ENCODE results near the gene PCGF6. TPM values are rescaled to one million over a fixed set of nuclear protein-coding genes. Genes with fewer than 3 reads are reported as not detected.

The PCGF6 gene
- total RNA-seq, 4 donors from 2014 or later, result 5.8 to 10.8 (median 9.6) TPM

DNA sequence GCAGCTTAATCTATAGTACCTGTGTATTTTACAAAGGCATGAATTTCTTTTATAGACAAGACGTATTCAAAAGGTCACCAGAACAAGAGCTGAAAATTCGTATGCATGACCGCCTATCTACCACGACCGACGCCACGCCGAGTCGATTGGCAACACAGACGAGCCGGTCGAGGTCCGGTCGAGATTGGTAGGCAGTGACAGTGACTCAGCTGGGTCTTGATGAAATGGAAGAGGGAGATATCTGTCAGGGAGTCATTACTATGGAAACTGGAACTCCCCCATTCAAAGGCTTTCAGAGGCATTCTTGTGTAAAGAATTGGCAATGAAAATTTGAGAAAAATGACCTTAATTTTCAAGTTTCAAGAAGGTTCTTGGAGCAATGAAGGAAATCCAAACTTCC lies 43.2 kb upstream of the PCGF6 start:
- Histone ChIP-seq H3K4me1 (peaks cover 20 to 21% of the 10 kb centered on the region in 2 donors), H3K4me3 (replicated peaks in 1 of 3) (no peak overlapping the region), H3K9me3 (no peaks in the 10 kb centered on the region), H3K27ac (no peak overlapping the region), H3K36me3 (peaks cover 25 to 30% of the 10 kb centered on the region in 2 donors), H3K27me3 (no peaks in the 10 kb centered on the region)
- intact Hi-C loops (cut with DNase I), result no loop called here
- 92% methylated on average over 14 of the region's 14 CpGs for WGBS, 2 donors
- DNase-seq, result no peak
- TF ChIP-seq POLR2A (IDR thresholded peaks at IDR 0.05), result no peak
- TF ChIP-seq, protein P1, sequence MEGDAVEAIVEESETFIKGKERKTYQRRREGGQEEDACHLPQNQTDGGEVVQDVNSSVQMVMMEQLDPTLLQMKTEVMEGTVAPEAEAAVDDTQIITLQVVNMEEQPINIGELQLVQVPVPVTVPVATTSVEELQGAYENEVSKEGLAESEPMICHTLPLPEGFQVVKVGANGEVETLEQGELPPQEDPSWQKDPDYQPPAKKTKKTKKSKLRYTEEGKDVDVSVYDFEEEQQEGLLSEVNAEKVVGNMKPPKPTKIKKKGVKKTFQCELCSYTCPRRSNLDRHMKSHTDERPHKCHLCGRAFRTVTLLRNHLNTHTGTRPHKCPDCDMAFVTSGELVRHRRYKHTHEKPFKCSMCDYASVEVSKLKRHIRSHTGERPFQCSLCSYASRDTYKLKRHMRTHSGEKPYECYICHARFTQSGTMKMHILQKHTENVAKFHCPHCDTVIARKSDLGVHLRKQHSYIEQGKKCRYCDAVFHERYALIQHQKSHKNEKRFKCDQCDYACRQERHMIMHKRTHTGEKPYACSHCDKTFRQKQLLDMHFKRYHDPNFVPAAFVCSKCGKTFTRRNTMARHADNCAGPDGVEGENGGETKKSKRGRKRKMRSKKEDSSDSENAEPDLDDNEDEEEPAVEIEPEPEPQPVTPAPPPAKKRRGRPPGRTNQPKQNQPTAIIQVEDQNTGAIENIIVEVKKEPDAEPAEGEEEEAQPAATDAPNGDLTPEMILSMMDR (IDR thresholded peaks at IDR 0.05), result no peak

DNA sequence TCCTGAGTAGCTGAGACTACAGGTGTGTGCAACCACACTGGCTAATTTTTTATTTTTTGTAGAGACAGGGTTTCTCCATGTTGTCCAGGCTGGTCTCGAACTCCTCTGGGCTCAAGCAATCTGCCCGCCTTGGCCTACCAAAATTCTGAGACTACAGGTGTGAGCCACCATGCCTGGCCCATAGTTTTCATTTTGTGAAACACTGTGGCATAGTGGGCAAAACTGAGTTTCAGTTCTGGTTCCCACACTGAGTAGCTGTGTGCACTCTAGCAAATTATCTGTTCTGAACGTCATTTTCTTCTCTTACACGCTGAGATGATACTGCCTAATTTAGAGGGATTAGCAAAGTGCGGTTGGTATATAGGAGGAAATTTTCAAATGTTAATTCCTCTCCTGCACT lies 31.8 kb upstream of the PCGF6 start:
- WGBS, 2 donors, result 96 to 97% methylated on average over 5 of the region's 5 CpGs
- H3K9me3 ChIP-seq, result no peaks in the 10 kb centered on the region
- no peak overlapping the region for H3K27ac ChIP-seq
- no peaks in the 10 kb centered on the region for H3K27me3 ChIP-seq
- no peak for TF ChIP-seq POLR2A (IDR thresholded peaks at IDR 0.05)
- TF ChIP-seq, protein P1 (IDR thresholded peaks at IDR 0.05), result no peak
- intact Hi-C loops (cut with DNase I), result no loop called here
- H3K4me3 ChIP-seq (replicated peaks in 1 of 3), result no peak overlapping the region
- H3K4me1 ChIP-seq, result no peaks in the 10 kb centered on the region
- DNase-seq, result no peak
- peaks cover 22 to 26% of the 10 kb centered on the region in 2 donors for H3K36me3 ChIP-seq

DNA sequence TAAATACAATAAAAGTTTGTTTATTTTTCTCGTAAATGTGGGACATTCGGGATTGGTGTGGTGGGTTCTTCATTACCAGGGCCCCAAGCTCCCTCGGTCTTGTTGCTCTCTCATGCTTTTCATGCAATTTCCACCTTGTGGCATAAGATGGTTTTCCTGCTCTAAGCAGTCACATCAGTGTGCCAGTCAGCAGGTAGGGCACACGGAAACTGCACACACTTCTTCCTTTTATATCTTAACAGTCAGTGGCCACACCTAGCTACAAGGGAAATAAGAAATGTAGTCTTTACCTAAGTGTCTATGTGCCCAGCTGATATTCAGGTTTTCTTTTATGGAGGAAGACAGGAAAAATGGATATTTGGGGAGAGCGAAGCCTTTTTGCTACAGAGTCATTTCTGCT lies 23.3 kb upstream of the PCGF6 start:
- WGBS, 2 donors, result 93 to 96% methylated on average over 5 of the region's 5 CpGs
- Histone ChIP-seq H3K9me3 (no peaks in the 10 kb centered on the region), H3K27me3 (no peaks in the 10 kb centered on the region), H3K4me1 (peaks cover 0 to 3% of the 10 kb centered on the region in 2 donors), H3K27ac (no peak overlapping the region), H3K36me3 (peaks cover 8 to 16% of the 10 kb centered on the region in 2 donors), H3K4me3 (replicated peaks in 1 of 3) (no peak overlapping the region)
- no peak for TF ChIP-seq POLR2A (IDR thresholded peaks at IDR 0.05)
- TF ChIP-seq, protein P1 (IDR thresholded peaks at IDR 0.05), result no peak
- intact Hi-C loops (cut with DNase I), result no loop called here
- no peak for DNase-seq

DNA sequence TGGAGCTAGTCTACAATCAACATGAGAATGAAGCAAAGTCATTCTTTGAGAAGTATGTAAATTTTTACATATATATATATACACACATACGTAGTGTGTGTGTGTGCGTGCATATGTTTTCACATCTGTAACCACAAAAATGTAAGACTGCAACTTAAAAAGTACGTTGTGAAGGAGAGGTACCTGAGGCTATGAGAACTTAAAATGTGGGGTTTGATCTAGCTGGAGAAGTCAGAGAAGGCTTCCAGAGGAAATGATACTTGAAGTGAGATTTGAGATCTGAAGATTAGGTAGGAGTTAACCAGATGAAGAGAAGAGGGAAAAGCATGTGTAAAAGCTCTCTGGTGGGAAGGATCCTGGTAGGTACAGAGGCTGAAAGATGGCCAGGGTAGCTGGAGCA lies 22.6 kb upstream of the PCGF6 start:
- intact Hi-C loops (cut with DNase I), result no loop called here
- no peak overlapping the region for H3K4me3 ChIP-seq (replicated peaks in 1 of 3)
- H3K27me3 ChIP-seq, result no peaks in the 10 kb centered on the region
- WGBS, 2 donors, result 91 to 93% methylated on average over 3 of the region's 3 CpGs
- H3K27ac ChIP-seq, result no peak overlapping the region
- no peak for DNase-seq
- peaks cover 8 to 16% of the 10 kb centered on the region in 2 donors for H3K36me3 ChIP-seq
- TF ChIP-seq, protein P1 (IDR thresholded peaks at IDR 0.05), result no peak
- TF ChIP-seq POLR2A (IDR thresholded peaks at IDR 0.05), result no peak
- H3K4me1 ChIP-seq, result peaks cover 0 to 7% of the 10 kb centered on the region in 2 donors
- H3K9me3 ChIP-seq, result no peaks in the 10 kb centered on the region

DNA sequence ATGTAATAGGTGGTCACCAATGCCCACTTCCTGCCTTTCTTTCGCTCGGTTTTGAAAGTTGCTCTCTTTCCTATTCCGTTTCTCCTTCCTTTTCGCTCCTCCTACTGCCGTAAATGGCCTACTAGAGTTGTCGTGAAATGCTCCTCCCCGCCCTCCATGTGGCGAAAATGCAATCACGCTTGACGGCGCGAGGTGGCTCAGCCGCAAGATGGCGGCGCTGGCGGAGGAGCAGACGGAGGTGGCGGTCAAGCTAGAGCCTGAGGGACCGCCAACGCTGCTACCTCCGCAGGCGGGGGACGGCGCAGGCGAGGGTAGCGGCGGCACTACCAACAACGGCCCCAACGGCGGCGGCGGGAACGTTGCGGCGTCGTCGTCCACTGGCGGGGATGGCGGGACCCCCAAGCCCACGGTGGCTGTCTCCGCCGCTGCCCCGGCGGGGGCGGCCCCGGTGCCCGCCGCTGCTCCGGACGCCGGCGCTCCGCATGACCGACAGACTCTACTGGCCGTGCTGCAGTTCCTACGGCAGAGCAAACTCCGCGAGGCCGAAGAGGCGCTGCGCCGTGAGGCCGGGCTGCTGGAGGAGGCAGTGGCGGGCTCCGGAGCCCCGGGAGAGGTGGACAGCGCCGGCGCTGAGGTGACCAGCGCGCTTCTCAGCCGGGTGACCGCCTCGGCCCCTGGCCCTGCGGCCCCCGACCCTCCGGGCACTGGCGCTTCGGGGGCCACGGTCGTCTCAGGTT lies 17.0 kb upstream of the PCGF6 start, which contains the start of gene TAF5:
Gene TAF5 (plus strand): TSS at position 195 of the 737 bp plus-strand sequence. CDS start 14 bp downstream, at position 209.
- peaks cover 0 to 7% of the 10 kb centered on the region in 2 donors for H3K4me1 ChIP-seq
- H3K27ac ChIP-seq, result peak within 1 kb of the TSS; percentile 55 to 80 (median 74)
- 0% methylated on average over 21 to 35 of the region's 81 CpGs for WGBS, 2 donors
- no peaks in the 10 kb centered on the region for H3K36me3 ChIP-seq
- no peaks in the 10 kb centered on the region for H3K9me3 ChIP-seq
- TF ChIP-seq POLR2A (IDR thresholded peaks at IDR 0.05), result peak; percentile 29 to 91
- TF ChIP-seq, protein P1 (IDR thresholded peaks at IDR 0.05), result peak in 1 of 6 experiments; percentile 13
- no peaks in the 10 kb centered on the region for H3K27me3 ChIP-seq
- peak within 1 kb of the TSS; percentile 63 to 100 (median 84) for H3K4me3 ChIP-seq (replicated peaks in 1 of 3)
- intact Hi-C loops (cut with DNase I), result no loop called here
- peak; percentile 90 to 92 for DNase-seq
